OCI-LY1 (cell line): ENCODE data around the gene PSD4.

Experiments used
- CTCF ChIP-seq: fragments of 200-600 bp; sonication (generic), shearing (Covaris generic); IDR thresholded peaks from 2 replicates; pipeline ENCODE4 v1.5.1; 2017; ENCODE audit warnings: mild to moderate bottlenecking, antibody characterized with exemption, low read length, moderate library complexity, mixed read lengths
- EZH2 ChIP-seq: fragments of 200-600 bp; sonication (generic), shearing (Covaris generic); IDR thresholded peaks from 2 replicates; pipeline ENCODE4 v1.8.0; 2017; ENCODE audit warnings: borderline replicate concordance, mixed run types, mild to moderate bottlenecking, antibody characterized with exemption, low read length, moderate library complexity, mixed read lengths

GRCh38 chr2:113207021-113207420 lies 33.2 kb downstream of the PSD4 start:
- TF ChIP-seq CTCF: no peak
- TF ChIP-seq EZH2: no peak
